HCT116 (cell line): Measurements from ENCODE around the gene TALDO1. TPM values are rescaled to one million over a fixed set of nuclear protein-coding genes. Genes with fewer than 3 reads are reported as not detected.

ENCODE experiments used
- ATAC-seq: fragments of 200-7000 bp; cut with Tn5 transposase; 2 replicates; pipeline ENCODE4 v1.9.1; 2020; ENCODE audit warnings: mild to moderate bottlenecking, moderate library complexity
- BruUV-seq: library from RNA; stranded (reverse); fragments of 400-500 nt; replicated peaks from 2 replicates; lab custom pipeline; 2021; lab: Mats Ljungman, UMichigan
- CTCF ChIA-PET: fragments of 300-600 bp; sonication (Branson Sonifier 250); formaldehyde crosslinking; loops from one replicate; lab custom pipeline; 2021; ENCODE audit warnings: antibody characterized with exemption; lab: Charles Lee
- POLR2A ChIA-PET: fragments of 300-600, 350-600 bp; sonication (Branson Sonifier 250); formaldehyde crosslinking; loops from one replicate; lab custom pipeline; 2021; ENCODE audit warnings: antibody characterized with exemption; lab: Charles Lee
- RAD21 ChIA-PET, 2 experiments: fragments of 300-600 bp; sonication (Branson Sonifier 250); formaldehyde crosslinking; loops; one replicate each; lab custom pipeline; 2023; ENCODE audit warnings: low total read pairs in 2 of 2; ENCODE audit not compliant: uncharacterized antibody in 2 of 2, unreplicated experiment in 2 of 2, low non-redundant PET in 1 of 2; lab: Charles Lee
- DNase-seq: peaks from one replicate; pipeline ENCODE4 v3.0.0-alpha.2; 2010; ENCODE audit warnings: low read depth, low spot score
- H2AFZ ChIP-seq: fragments of 200-600 bp; shearing (Covaris generic), sonication (generic); 2 replicates; pipeline ENCODE4 v1.6.1; 2017; ENCODE audit warnings: low read depth, mixed run types, mixed read lengths, antibody characterized with exemption, low read length; ENCODE audit not compliant: poor library complexity, severe bottlenecking
- H3K27ac ChIP-seq: 2 replicates; pipeline ENCODE4 v1.5.1; 2012; ENCODE audit warnings: low read depth, low read length
- H3K27me3 ChIP-seq: fragments of 200-600 bp; sonication (generic); 2 replicates; pipeline ENCODE4 v1.6.1; 2016; ENCODE audit warnings: mixed run types, low read length, mixed read lengths; ENCODE audit not compliant: insufficient read depth
- H3K36me3 ChIP-seq, 2 experiments: fragments of 200-500 bp in 1 of 2; fragments of 200-600 bp in 1 of 2; sonication (Bioruptor generic) in 1 of 2; sonication (generic) in 1 of 2; 2 replicates each; pipeline versions ENCODE4 v1.5.1 to v1.6.1; 2014 to 2016; ENCODE audit warnings: low read length in 2 of 2, inconsistent platforms in 1 of 2, mixed read lengths in 1 of 2, mixed run types in 1 of 2; ENCODE audit not compliant: insufficient read depth in 2 of 2, control insufficient read depth in 1 of 2
- H3K4me1 ChIP-seq, 2 experiments: fragments of 200-600 bp in 1 of 2; sonication (generic) in 1 of 2; 2 replicates each; pipeline versions ENCODE4 v1.5.1 to v1.6.1; 2012 to 2017; ENCODE audit warnings: low read length in 2 of 2, inconsistent platforms in 1 of 2, mild to moderate bottlenecking in 1 of 2, mixed read lengths in 1 of 2, mixed run types in 1 of 2, moderate library complexity in 1 of 2; ENCODE audit not compliant: insufficient read depth in 2 of 2, control insufficient read depth in 1 of 2
- H3K4me2 ChIP-seq: fragments of 200-600 bp; sonication (generic); 2 replicates; pipeline ENCODE4 v1.6.1; 2017; ENCODE audit warnings: mixed run types, low read length, mixed read lengths
- H3K4me3 ChIP-seq, 2 experiments: fragments of 200-600 bp in 1 of 2; sonication (generic) in 1 of 2; replicated peaks in 1 of 2; 2 replicates each; pipeline ENCODE4 v1.5.1; 2011 to 2016; ENCODE audit warnings: low read length in 2 of 2, control low read depth in 1 of 2, low read depth in 1 of 2, mild to moderate bottlenecking in 1 of 2, mixed read lengths in 1 of 2, mixed run types in 1 of 2
- H3K79me2 ChIP-seq: fragments of 200-600 bp; sonication (generic); 2 replicates; pipeline ENCODE4 v1.6.1; 2017; ENCODE audit warnings: mild to moderate bottlenecking, mixed run types, low read length, moderate library complexity, mixed read lengths; ENCODE audit not compliant: insufficient read depth
- H3K9ac ChIP-seq: fragments of 200-600 bp; sonication (generic); 2 replicates; pipeline ENCODE4 v1.6.1; 2016; ENCODE audit warnings: low read length, mixed read lengths
- H3K9me2 ChIP-seq: fragments of 200-600 bp; sonication (generic), shearing (Covaris generic); 2 replicates; pipeline ENCODE4 v1.6.1; 2017; ENCODE audit warnings: mixed run types, mild to moderate bottlenecking, moderate library complexity; ENCODE audit not compliant: insufficient read depth
- H3K9me3 ChIP-seq, 2 experiments: fragments of 200-500 bp in 1 of 2; fragments of 200-600 bp in 1 of 2; sonication (Bioruptor generic) in 1 of 2; sonication (generic) in 1 of 2; 2 replicates each; pipeline ENCODE4 v1.6.1; 2014 to 2017; ENCODE audit warnings: low read length in 2 of 2, mixed read lengths in 2 of 2, inconsistent platforms in 1 of 2, low read depth in 1 of 2, mild to moderate bottlenecking in 1 of 2, mixed run types in 1 of 2, moderate library complexity in 1 of 2; ENCODE audit not compliant: control insufficient read depth in 1 of 2, insufficient read depth in 1 of 2
- H4K20me1 ChIP-seq: fragments of 200-600 bp; sonication (generic), shearing (Covaris generic); 2 replicates; pipeline ENCODE4 v1.6.1; 2017; ENCODE audit warnings: mixed run types, mild to moderate bottlenecking, moderate library complexity; ENCODE audit not compliant: insufficient read depth
- ATF3 ChIP-seq: IDR thresholded peaks from 2 replicates; pipeline ENCODE4 v1.6.1; 2012
- CBX3 ChIP-seq: IDR thresholded peaks from 2 replicates; pipeline ENCODE4 v1.6.1; 2012; ENCODE audit warnings: low read depth
- CEBPB ChIP-seq: IDR thresholded peaks from 2 replicates; pipeline ENCODE4 v1.6.1; 2012; ENCODE audit warnings: low read depth
- ELF1 ChIP-seq: IDR thresholded peaks from 2 replicates; pipeline ENCODE4 v1.6.1; 2012; ENCODE audit warnings: low read depth, borderline replicate concordance
- EZH2 ChIP-seq: fragments of 200-600 bp; sonication (generic); IDR thresholded peaks from 2 replicates; pipeline ENCODE4 v1.6.1; 2017; ENCODE audit warnings: antibody characterized with exemption, mixed run types
- EZH2phosphoT487 ChIP-seq: fragments of 200-600 bp; IDR thresholded peaks from 2 replicates; pipeline ENCODE4 v1.6.1; 2018; ENCODE audit warnings: antibody characterized with exemption, borderline replicate concordance
- FOSL1 ChIP-seq: IDR thresholded peaks from 2 replicates; pipeline ENCODE4 v1.6.1; 2012; ENCODE audit warnings: low read depth
- JUND ChIP-seq: IDR thresholded peaks from 2 replicates; pipeline ENCODE4 v1.6.1; 2012
- POLR2A ChIP-seq: IDR thresholded peaks from 2 replicates; pipeline ENCODE4 v1.7.0; 2011; ENCODE audit warnings: borderline replicate concordance; ENCODE audit not compliant: insufficient read depth, insufficient read length; ENCODE audit errors: extremely low read depth
- RAD21 ChIP-seq: IDR thresholded peaks from 2 replicates; pipeline ENCODE4 v1.6.1; 2012; ENCODE audit warnings: low read depth, mild to moderate bottlenecking
- REST ChIP-seq: IDR thresholded peaks from 2 replicates; pipeline ENCODE4 v1.6.1; 2012; ENCODE audit warnings: low read depth
- SP1 ChIP-seq: IDR thresholded peaks from 2 replicates; pipeline ENCODE4 v1.6.1; 2012; ENCODE audit warnings: low read depth
- SRF ChIP-seq: IDR thresholded peaks from 2 replicates; pipeline ENCODE4 v1.6.1; 2012; ENCODE audit warnings: low read depth
- YY1 ChIP-seq: IDR thresholded peaks from 2 replicates; pipeline ENCODE4 v1.6.1; 2011; ENCODE audit warnings: low read length, low read depth, moderate library complexity, mild to moderate bottlenecking; ENCODE audit not compliant: insufficient replicate concordance; ENCODE audit errors: extremely low read depth
- ZNF274 ChIP-seq: fragments of 200-500 bp; sonication (Bioruptor generic); IDR thresholded peaks from 2 replicates; pipeline ENCODE4 v1.6.1; 2014; ENCODE audit warnings: mild to moderate bottlenecking, low read depth, low read length, inconsistent platforms
- intact Hi-C: fragments of 100-400 bp; cut with micrococcal nuclease; formaldehyde crosslinking; loops from 2 replicates; pipeline ENCODE4 v1.10.0; 2022
- total RNA-seq: library from RNA; stranded (reverse); gene quantifications from one replicate; pipeline ENCODE4 v1.2.1, GENCODE V29; 2021; ENCODE audit not compliant: unreplicated experiment
- TF ChIP-seq, protein P1 (sequence below): IDR thresholded peaks from 2 replicates; pipeline ENCODE4 v1.6.1; 2011; ENCODE audit warnings: mild to moderate bottlenecking, low read length, moderate library complexity; ENCODE audit not compliant: insufficient replicate concordance; ENCODE audit errors: extremely low read depth
- TF ChIP-seq, protein P2 (sequence below), 3 experiments: fragments of 200-600 bp in 1 of 3; sonication (generic) in 1 of 3; IDR thresholded peaks in 2 of 3; conservative IDR thresholded peaks in 1 of 3; 2 replicates each; pipeline ENCODE4 v1.5.1; 2012 to 2017; ENCODE audit warnings: low read depth in 2 of 3, low read length in 2 of 3, antibody characterized with exemption in 1 of 3, borderline replicate concordance in 1 of 3, control low read depth in 1 of 3, mild to moderate bottlenecking in 1 of 3, mixed read lengths in 1 of 3, mixed run types in 1 of 3, moderate library complexity in 1 of 3; ENCODE audit not compliant: insufficient read depth in 1 of 3

Gene TALDO1
- total RNA-seq, 1 experiment from 2014 or later: 242 TPM

DNA sequence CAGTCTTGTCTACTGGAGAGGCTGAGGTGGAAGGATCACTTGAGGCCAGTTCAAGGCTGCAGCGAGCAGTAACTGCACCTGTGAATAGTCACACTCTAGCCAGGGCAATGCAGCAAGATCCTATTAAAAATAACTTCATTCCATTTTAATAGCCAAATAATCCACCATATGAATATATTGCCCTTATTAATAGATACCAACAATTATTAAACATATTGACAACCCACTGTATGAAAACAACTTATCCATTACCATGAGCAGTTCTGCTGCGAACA, 19.6 kb downstream of the TALDO1 start (continued):
- TF ChIP-seq ZNF274: no peak
- TF ChIP-seq SRF: no peak
- no peak for TF ChIP-seq EZH2
- TF ChIP-seq RAD21: no peak

GRCh38 chr11:767238-767637, 20.0 kb downstream of the TALDO1 start:
- ChIA-PET POLR2A (no interaction called here), CTCF (no interaction called here), RAD21 (no interaction called here)
- Histone ChIP-seq H3K27ac (0 out of 2 replicates have a peak overlapping the region, but pooled peaks have one; percentile 45), H3K27me3 (no peaks in the 10 kb centered on the region), H3K4me2 (no peak overlapping the region), H3K9me2 (no peaks in the 10 kb centered on the region), H3K9ac (no peak overlapping the region), H3K4me3 (no peak overlapping the region), H2AFZ (no peak overlapping the region), H3K9me3 (no peaks in the 10 kb centered on the region), H4K20me1 (peaks cover 5% of the 10 kb centered on the region; the same call in 1 of the 2 replicates), H3K36me3 (peaks cover 26 to 62% of the 10 kb centered on the region in 2 experiments), H3K79me2 (peaks cover 24% of the 10 kb centered on the region), H3K4me1 (peaks cover 13 to 39% of the 10 kb centered on the region in 2 experiments)
- DNase-seq (no peak), ATAC-seq (no peak)
- TF ChIP-seq EZH2: no peak
- TF ChIP-seq EZH2phosphoT487: no peak
- TF ChIP-seq ATF3: no peak
- no peak for TF ChIP-seq JUND
- TF ChIP-seq, protein P1, sequence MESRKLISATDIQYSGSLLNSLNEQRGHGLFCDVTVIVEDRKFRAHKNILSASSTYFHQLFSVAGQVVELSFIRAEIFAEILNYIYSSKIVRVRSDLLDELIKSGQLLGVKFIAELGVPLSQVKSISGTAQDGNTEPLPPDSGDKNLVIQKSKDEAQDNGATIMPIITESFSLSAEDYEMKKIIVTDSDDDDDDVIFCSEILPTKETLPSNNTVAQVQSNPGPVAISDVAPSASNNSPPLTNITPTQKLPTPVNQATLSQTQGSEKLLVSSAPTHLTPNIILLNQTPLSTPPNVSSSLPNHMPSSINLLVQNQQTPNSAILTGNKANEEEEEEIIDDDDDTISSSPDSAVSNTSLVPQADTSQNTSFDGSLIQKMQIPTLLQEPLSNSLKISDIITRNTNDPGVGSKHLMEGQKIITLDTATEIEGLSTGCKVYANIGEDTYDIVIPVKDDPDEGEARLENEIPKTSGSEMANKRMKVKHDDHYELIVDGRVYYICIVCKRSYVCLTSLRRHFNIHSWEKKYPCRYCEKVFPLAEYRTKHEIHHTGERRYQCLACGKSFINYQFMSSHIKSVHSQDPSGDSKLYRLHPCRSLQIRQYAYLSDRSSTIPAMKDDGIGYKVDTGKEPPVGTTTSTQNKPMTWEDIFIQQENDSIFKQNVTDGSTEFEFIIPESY: no peak
- TF ChIP-seq YY1: no peak
- no peak for TF ChIP-seq CEBPB
- TF ChIP-seq SP1: no peak
- no peak for TF ChIP-seq ELF1
- TF ChIP-seq CBX3: no peak
- no peak for TF ChIP-seq REST
- TF ChIP-seq ZNF274: no peak
- TF ChIP-seq, protein P2, sequence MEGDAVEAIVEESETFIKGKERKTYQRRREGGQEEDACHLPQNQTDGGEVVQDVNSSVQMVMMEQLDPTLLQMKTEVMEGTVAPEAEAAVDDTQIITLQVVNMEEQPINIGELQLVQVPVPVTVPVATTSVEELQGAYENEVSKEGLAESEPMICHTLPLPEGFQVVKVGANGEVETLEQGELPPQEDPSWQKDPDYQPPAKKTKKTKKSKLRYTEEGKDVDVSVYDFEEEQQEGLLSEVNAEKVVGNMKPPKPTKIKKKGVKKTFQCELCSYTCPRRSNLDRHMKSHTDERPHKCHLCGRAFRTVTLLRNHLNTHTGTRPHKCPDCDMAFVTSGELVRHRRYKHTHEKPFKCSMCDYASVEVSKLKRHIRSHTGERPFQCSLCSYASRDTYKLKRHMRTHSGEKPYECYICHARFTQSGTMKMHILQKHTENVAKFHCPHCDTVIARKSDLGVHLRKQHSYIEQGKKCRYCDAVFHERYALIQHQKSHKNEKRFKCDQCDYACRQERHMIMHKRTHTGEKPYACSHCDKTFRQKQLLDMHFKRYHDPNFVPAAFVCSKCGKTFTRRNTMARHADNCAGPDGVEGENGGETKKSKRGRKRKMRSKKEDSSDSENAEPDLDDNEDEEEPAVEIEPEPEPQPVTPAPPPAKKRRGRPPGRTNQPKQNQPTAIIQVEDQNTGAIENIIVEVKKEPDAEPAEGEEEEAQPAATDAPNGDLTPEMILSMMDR (IDR thresholded peaks at IDR 0.05 in 2 of 3, conservative IDR thresholded peaks at IDR 0.05 in 1 of 3; ENCODE audit: borderline replicate concordance in 1 of 3, insufficient read depth in 1 of 3, low read depth in 2 of 3, low read length in 2 of 3): no peak
- no peak for TF ChIP-seq POLR2A
- TF ChIP-seq FOSL1: no peak
- TSS peak; percentile 29 for BruUV-seq
- intact Hi-C loops: no loop called here
